Fibroblast of skin of right quadriceps (primary cell): ENCODE measurements around the gene TAF11L10.
"Not testable (repeated sequence)": the region's sequence is repeated elsewhere in the genome, so short reads cannot be mapped to it uniquely, and the experiment has no call there.

Source experiments
- DNase-seq: peaks from one replicate; pipeline ENCODE4 v3.0.0-alpha.2; 2013

TAF11L10 gene

GRCh38 chr5:17597728-17598127 lies at the start of gene TAF11L10:
Gene TAF11L10 (minus strand): TSS chr5:17597828.
- not testable (repeated sequence) for DNase-seq

- DNase-seq = no peak
Observed at GRCh38 chr5:17634160-17634559, 36.5 kb upstream of the TAF11L10 start, which contains the start of gene TAF11L14. Gene TAF11L14 (plus strand): TSS chr5:17634460.

- not testable (repeated sequence) for DNase-seq
Observed at GRCh38 chr5:17631788-17632187, 34.2 kb upstream of the TAF11L10 start, which contains the start of gene TAF11L13. Gene TAF11L13 (plus strand): TSS chr5:17632088.

- DNase-seq = no peak
Observed at GRCh38 chr5:17625686-17626085, 28.1 kb upstream of the TAF11L10 start.

- DNase-seq = no peak
Observed at GRCh38 chr5:17620627-17621026, 23.0 kb upstream of the TAF11L10 start.

- no peak for DNase-seq
Observed at GRCh38 chr5:17619354-17619753, 21.7 kb upstream of the TAF11L10 start.

- DNase-seq = no peak
Observed at GRCh38 chr5:17614872-17615605, 17.4 kb upstream of the TAF11L10 start.

- not testable (repeated sequence) for DNase-seq
Observed at GRCh38 chr5:17610092-17610491, 12.5 kb upstream of the TAF11L10 start, which contains the start of gene TAF11L12. Gene TAF11L12 (plus strand): TSS chr5:17610392.

- not testable (repeated sequence) for DNase-seq
Observed at GRCh38 chr5:17607461-17607860, 9.8 kb upstream of the TAF11L10 start.

- no peak for DNase-seq
Observed at GRCh38 chr5:17604951-17605350, 7.3 kb upstream of the TAF11L10 start.

GRCh38 chr5:17603880-17604279 lies 6.3 kb upstream of the TAF11L10 start, which contains the start of gene TAF11L11:
Gene TAF11L11 (plus strand): TSS chr5:17604183.
- DNase-seq = not testable (repeated sequence)

- DNase-seq = not testable (repeated sequence)
Observed at GRCh38 chr5:17594255-17594654, 3.4 kb downstream of the TAF11L10 start, which contains the start of gene TAF11L9. Gene TAF11L9 (minus strand): TSS chr5:17594394.

- not testable (repeated sequence) for DNase-seq
Observed at GRCh38 chr5:17590860-17591259, 6.8 kb downstream of the TAF11L10 start, which contains the start of gene TAF11L8. Gene TAF11L8 (minus strand): TSS chr5:17590960.

- not testable (repeated sequence) for DNase-seq
Observed at GRCh38 chr5:17585658-17586057, 12.0 kb downstream of the TAF11L10 start, which contains the start of gene TAF11L7. Gene TAF11L7 (minus strand): TSS chr5:17585758.
